Activated CD4-positive, alpha-beta memory T cell treated with anti-CD3 and anti-CD28 coated beads, Interleukin-2, amount 10 ng/mL, durations not matched to agents 7 days and 5 days (primary cell): ENCODE data around the gene DPYSL4. TPM values are rescaled to one million over a fixed set of nuclear protein-coding genes. Genes with fewer than 3 reads are reported as not detected.

Experiments
- CTCF ChIA-PET: fragments of 350-600 bp; sonication (Branson Sonifier 250); formaldehyde crosslinking; loops from one replicate; lab custom pipeline; 2021; ENCODE audit warnings: antibody characterized with exemption, inconsistent platforms; lab: Charles Lee
- POLR2A ChIA-PET: fragments of 350-600 bp; sonication (Branson Sonifier 250); formaldehyde crosslinking; loops from one replicate; lab custom pipeline; 2021; ENCODE audit warnings: antibody characterized with exemption; lab: Charles Lee
- DNase-seq: peaks from one replicate; pipeline ENCODE4 v3.0.0-alpha.2; 2020
- H3K27ac Mint-ChIP-seq: one replicate; pipeline ENCODE4 v1.8.0; 2021; ENCODE audit warnings: mild to moderate bottlenecking, mixed read lengths
- H3K27me3 Mint-ChIP-seq: one replicate; pipeline ENCODE4 v1.8.0; 2021; ENCODE audit warnings: mixed read lengths
- H3K36me3 Mint-ChIP-seq: one replicate; pipeline ENCODE4 v1.8.0; 2021; ENCODE audit warnings: low read depth, mixed read lengths
- H3K4me1 Mint-ChIP-seq: one replicate; pipeline ENCODE4 v1.8.0; 2021; ENCODE audit warnings: mixed read lengths
- H3K4me3 Mint-ChIP-seq: one replicate; pipeline ENCODE4 v1.8.0; 2021; ENCODE audit warnings: mild to moderate bottlenecking, mixed read lengths
- H3K9me3 Mint-ChIP-seq: one replicate; pipeline ENCODE4 v1.8.0; 2021; ENCODE audit warnings: mixed read lengths
- total RNA-seq, 2 experiments: library from RNA; stranded (reverse); gene quantifications; one replicate each; pipeline ENCODE4 v1.2.3, GENCODE V29; 2021

The DPYSL4 gene
- total RNA-seq, 2 experiments from 2014 or later: 5.4 to 6.7 TPM

GRCh38 chr10:132193907-132194552 lies 7.3 kb downstream of the DPYSL4 start:
- POLR2A ChIA-PET: no interaction called here
- H3K27ac Mint-ChIP-seq: no peak overlapping the region
- peaks cover 10% of the 10 kb centered on the region for H3K27me3 Mint-ChIP-seq
- CTCF ChIA-PET: no interaction called here
- H3K4me3 Mint-ChIP-seq: no peak overlapping the region
- H3K36me3 Mint-ChIP-seq: no peaks in the 10 kb centered on the region
- H3K9me3 Mint-ChIP-seq: peaks cover 4% of the 10 kb centered on the region
- H3K4me1 Mint-ChIP-seq: no peaks in the 10 kb centered on the region
- DNase-seq: peak; percentile 44

DNA sequence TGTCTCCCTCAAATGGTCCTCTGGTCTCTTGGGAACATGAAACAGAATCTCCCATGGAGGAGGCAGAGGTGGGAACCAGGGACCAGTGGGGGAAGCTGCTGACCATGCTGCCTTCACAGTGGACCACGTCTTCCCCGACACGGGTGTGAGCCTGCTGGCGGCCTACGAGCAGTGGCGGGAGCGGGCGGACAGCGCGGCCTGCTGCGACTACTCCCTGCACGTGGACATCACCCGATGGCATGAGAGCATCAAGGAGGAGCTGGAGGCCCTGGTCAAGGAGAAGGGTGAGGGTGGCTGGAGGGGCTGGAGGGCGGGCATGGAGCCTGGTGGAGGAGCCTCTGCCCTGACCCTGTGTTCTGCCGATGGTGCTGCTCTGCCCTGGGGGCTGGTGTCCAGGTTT lies 8.0 kb downstream of the DPYSL4 start:
- H3K27me3 Mint-ChIP-seq: peaks cover 3% of the 10 kb centered on the region
- no peak overlapping the region for H3K27ac Mint-ChIP-seq
- H3K36me3 Mint-ChIP-seq: no peaks in the 10 kb centered on the region
- H3K4me1 Mint-ChIP-seq: no peaks in the 10 kb centered on the region
- no peak for DNase-seq
- no peak overlapping the region for H3K4me3 Mint-ChIP-seq
- POLR2A ChIA-PET: no interaction called here
- CTCF ChIA-PET: no interaction called here
- H3K9me3 Mint-ChIP-seq: peaks cover 4% of the 10 kb centered on the region

GRCh38 chr10:132195366-132196075 lies 8.8 kb downstream of the DPYSL4 start:
- no peaks in the 10 kb centered on the region for H3K36me3 Mint-ChIP-seq
- no peak overlapping the region for H3K27ac Mint-ChIP-seq
- DNase-seq: no peak
- no peak overlapping the region for H3K4me3 Mint-ChIP-seq
- no peaks in the 10 kb centered on the region for H3K4me1 Mint-ChIP-seq
- ChIA-PET CTCF (no interaction called here), POLR2A (no interaction called here)
- peaks cover 4% of the 10 kb centered on the region for H3K9me3 Mint-ChIP-seq
- no peaks in the 10 kb centered on the region for H3K27me3 Mint-ChIP-seq

DNA sequence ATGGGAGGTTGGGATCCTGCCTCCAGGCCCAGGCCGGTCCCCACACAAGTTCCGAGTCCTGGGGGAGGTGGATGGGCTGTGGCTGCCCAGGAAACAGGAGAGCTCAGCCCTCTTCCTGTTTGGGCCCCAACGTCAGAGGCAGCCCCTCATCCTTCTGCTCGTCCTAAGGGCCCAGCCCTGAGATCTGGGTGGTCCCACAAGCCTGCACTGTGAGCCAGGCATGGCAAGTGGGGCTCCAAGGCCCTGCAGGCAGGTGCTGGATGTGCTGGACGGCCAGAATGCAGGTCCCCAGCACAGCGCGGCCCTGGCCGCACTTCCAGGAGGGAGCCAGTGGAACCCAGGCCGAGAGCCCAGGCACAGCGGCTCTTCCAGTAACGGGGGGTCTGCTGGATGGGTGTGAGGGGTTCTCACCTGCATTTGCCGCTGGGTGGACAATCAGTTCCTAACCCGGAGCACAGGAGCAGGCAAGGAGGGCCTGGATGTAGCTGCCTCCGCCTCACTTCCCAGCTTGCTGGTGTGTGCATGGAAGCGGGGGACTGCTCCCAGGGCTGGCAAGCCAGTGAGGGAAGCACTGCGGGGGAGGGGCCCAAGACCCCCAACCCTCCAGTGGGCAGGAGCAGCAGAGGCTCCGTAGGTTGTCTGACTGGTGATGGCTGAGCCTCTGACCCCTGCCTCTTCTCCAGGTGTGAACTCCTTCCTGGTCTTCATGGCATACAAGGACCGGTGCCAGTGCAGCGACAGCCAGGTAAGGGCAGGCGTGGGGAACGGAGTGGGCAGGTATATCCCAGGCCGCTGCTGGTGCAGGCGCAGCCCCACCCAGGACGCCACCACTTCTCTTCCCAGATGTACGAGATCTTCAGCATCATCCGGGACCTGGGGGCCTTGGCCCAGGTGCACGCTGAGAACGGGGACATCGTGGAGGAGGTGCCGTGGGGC lies 9.7 kb downstream of the DPYSL4 start:
- Mint-ChIP-seq H3K27me3 (no peaks in the 10 kb centered on the region), H3K9me3 (no peaks in the 10 kb centered on the region), H3K27ac (no peak overlapping the region), H3K4me3 (no peak overlapping the region), H3K4me1 (no peaks in the 10 kb centered on the region), H3K36me3 (no peaks in the 10 kb centered on the region)
- CTCF ChIA-PET: no interaction called here
- POLR2A ChIA-PET: no interaction called here
- DNase-seq: no peak

- Mint-ChIP-seq H3K27ac (no peak overlapping the region), H3K27me3 (no peaks in the 10 kb centered on the region), H3K36me3 (no peaks in the 10 kb centered on the region), H3K9me3 (no peaks in the 10 kb centered on the region), H3K4me1 (no peaks in the 10 kb centered on the region), H3K4me3 (no peak overlapping the region)
- DNase-seq: no peak
- CTCF ChIA-PET: no interaction called here
- POLR2A ChIA-PET: no interaction called here
Observed at GRCh38 chr10:132197271-132198067, 10.7 kb downstream of the DPYSL4 start.

- POLR2A ChIA-PET: no interaction called here
- H3K36me3 Mint-ChIP-seq: no peaks in the 10 kb centered on the region
- CTCF ChIA-PET: no interaction called here
- no peaks in the 10 kb centered on the region for H3K27me3 Mint-ChIP-seq
- H3K4me3 Mint-ChIP-seq: no peak overlapping the region
- no peaks in the 10 kb centered on the region for H3K9me3 Mint-ChIP-seq
- H3K27ac Mint-ChIP-seq: no peak overlapping the region
- DNase-seq: no peak
- H3K4me1 Mint-ChIP-seq: no peaks in the 10 kb centered on the region
Observed at GRCh38 chr10:132198068-132198370, 11.3 kb downstream of the DPYSL4 start.

DNA sequence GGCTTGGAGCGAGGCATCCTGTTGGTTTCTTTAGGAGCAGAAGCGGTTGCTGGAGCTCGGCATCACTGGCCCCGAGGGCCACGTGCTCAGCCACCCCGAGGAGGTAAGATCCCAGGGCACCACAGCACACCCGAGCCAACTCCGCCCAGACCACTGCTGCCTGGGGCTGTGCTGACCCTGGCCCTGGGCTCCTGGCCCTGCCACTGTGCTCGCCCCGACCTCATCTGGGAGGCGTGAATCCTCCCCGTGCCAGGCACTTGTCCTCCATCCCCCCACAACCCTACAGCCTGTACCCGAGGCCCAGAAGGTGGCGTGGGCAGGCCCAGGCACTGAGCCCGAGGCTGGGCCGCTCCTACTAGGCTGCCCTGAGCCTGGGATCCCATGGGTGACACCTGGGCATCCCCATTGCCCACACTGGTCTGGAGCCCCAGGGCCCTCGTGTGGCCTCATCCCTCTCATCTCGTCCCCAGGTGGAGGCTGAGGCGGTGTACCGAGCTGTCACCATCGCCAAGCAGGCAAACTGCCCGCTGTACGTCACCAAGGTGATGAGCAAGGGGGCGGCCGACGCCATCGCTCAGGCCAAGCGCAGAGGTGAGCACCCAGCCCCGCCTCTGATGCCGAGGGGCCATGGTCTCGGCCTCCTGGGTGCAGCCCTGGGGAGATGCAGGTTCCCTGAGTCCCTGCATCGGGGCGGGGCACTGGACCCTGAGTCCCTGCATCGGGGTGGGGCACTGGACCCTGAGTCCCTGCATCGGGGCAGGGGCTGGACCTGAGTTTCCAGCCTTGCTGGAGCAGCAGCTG lies 11.8 kb downstream of the DPYSL4 start:
- CTCF ChIA-PET: no interaction called here
- H3K27ac Mint-ChIP-seq: no peak overlapping the region

GRCh38 chr10:132199268-132199853 lies 12.6 kb downstream of the DPYSL4 start:
- Mint-ChIP-seq H3K36me3 (no peaks in the 10 kb centered on the region), H3K4me1 (no peaks in the 10 kb centered on the region), H3K4me3 (no peak overlapping the region), H3K27ac (no peak overlapping the region), H3K27me3 (no peaks in the 10 kb centered on the region), H3K9me3 (no peaks in the 10 kb centered on the region)
- ChIA-PET CTCF (no interaction called here), POLR2A (no interaction called here)
- no peak for DNase-seq

More for the DNA sequence above, 11.8 kb downstream of the DPYSL4 start:
- no peaks in the 10 kb centered on the region for H3K4me1 Mint-ChIP-seq
- no peak for DNase-seq
- POLR2A ChIA-PET: no interaction called here
- H3K9me3 Mint-ChIP-seq: no peaks in the 10 kb centered on the region
- H3K27me3 Mint-ChIP-seq: no peaks in the 10 kb centered on the region
- H3K4me3 Mint-ChIP-seq: no peak overlapping the region
- no peaks in the 10 kb centered on the region for H3K36me3 Mint-ChIP-seq

- H3K36me3 Mint-ChIP-seq: no peaks in the 10 kb centered on the region
- H3K27me3 Mint-ChIP-seq: no peaks in the 10 kb centered on the region
- H3K4me3 Mint-ChIP-seq: no peak overlapping the region
- no peak for DNase-seq
- H3K9me3 Mint-ChIP-seq: no peaks in the 10 kb centered on the region
- H3K4me1 Mint-ChIP-seq: no peaks in the 10 kb centered on the region
- ChIA-PET CTCF (no interaction called here), POLR2A (no interaction called here)
- H3K27ac Mint-ChIP-seq: no peak overlapping the region
Observed at GRCh38 chr10:132199854-132200311, 13.1 kb downstream of the DPYSL4 start.

GRCh38 chr10:132200344-132201110 lies 13.8 kb downstream of the DPYSL4 start:
- ChIA-PET POLR2A (no interaction called here), CTCF (no interaction called here)
- no peak for DNase-seq
- Mint-ChIP-seq H3K27me3 (no peaks in the 10 kb centered on the region), H3K4me1 (no peaks in the 10 kb centered on the region), H3K4me3 (no peak overlapping the region), H3K27ac (no peak overlapping the region), H3K9me3 (no peaks in the 10 kb centered on the region), H3K36me3 (no peaks in the 10 kb centered on the region)

- DNase-seq: no peak
- no peak overlapping the region for H3K4me3 Mint-ChIP-seq
- H3K36me3 Mint-ChIP-seq: no peaks in the 10 kb centered on the region
- ChIA-PET CTCF (no interaction called here), POLR2A (no interaction called here)
- no peaks in the 10 kb centered on the region for H3K9me3 Mint-ChIP-seq
- no peak overlapping the region for H3K27ac Mint-ChIP-seq
- no peaks in the 10 kb centered on the region for H3K4me1 Mint-ChIP-seq
- H3K27me3 Mint-ChIP-seq: no peaks in the 10 kb centered on the region
Observed at GRCh38 chr10:132201111-132201969, 14.6 kb downstream of the DPYSL4 start.
